Calu3 (cell line): ENCODE data around the gene KCNA10. TPM values are rescaled to one million over a fixed set of nuclear protein-coding genes. Genes with fewer than 3 reads are reported as not detected.

Experiments used
- BruUV-seq: library from RNA; stranded (reverse); fragments of 400-500 nt; replicated peaks from 2 replicates; lab custom pipeline; 2021; lab: Mats Ljungman, UMichigan
- CTCF ChIA-PET: fragments of 300-600 bp; sonication (Branson Sonifier 250); formaldehyde crosslinking; loops from one replicate; lab custom pipeline; 2022; ENCODE audit warnings: antibody characterized with exemption; lab: Charles Lee
- DNase-seq: peaks from one replicate; pipeline ENCODE4 v3.0.0; 2022
- H3K27ac Mint-ChIP-seq: one replicate; pipeline ENCODE4 v1.8.0; 2022; ENCODE audit warnings: mixed read lengths; ENCODE audit not compliant: unreplicated experiment
- H3K27me3 Mint-ChIP-seq: one replicate; pipeline ENCODE4 v1.8.0; 2022; ENCODE audit warnings: mixed read lengths; ENCODE audit not compliant: unreplicated experiment
- H3K36me3 Mint-ChIP-seq: one replicate; pipeline ENCODE4 v1.8.0; 2022; ENCODE audit warnings: mild to moderate bottlenecking, moderate library complexity, mixed read lengths; ENCODE audit not compliant: insufficient read depth, unreplicated experiment
- H3K4me1 Mint-ChIP-seq: one replicate; pipeline ENCODE4 v1.8.0; 2022; ENCODE audit warnings: mild to moderate bottlenecking, low read depth, mixed read lengths; ENCODE audit not compliant: unreplicated experiment
- H3K4me3 Mint-ChIP-seq: one replicate; pipeline ENCODE4 v1.8.0; 2022; ENCODE audit warnings: mild to moderate bottlenecking, low read depth, moderate library complexity, mixed read lengths; ENCODE audit not compliant: unreplicated experiment
- H3K9me3 Mint-ChIP-seq: one replicate; pipeline ENCODE4 v1.8.0; 2022; ENCODE audit warnings: low read depth, mixed read lengths; ENCODE audit not compliant: unreplicated experiment
- intact Hi-C: fragments of 100-400 bp; cut with micrococcal nuclease; formaldehyde crosslinking; loops from one replicate; pipeline ENCODE4 v1.10.0; 2022; ENCODE audit not compliant: unreplicated experiment
- total RNA-seq: library from RNA; stranded (reverse); gene quantifications from 2 replicates; pipeline ENCODE4 v1.2.3, GENCODE V29; 2022
- TF ChIP-seq, protein P1 (sequence below): fragments of 200-600 bp; IDR thresholded peaks from one replicate; pipeline ENCODE4 v1.8.0; 2022; ENCODE audit warnings: antibody characterized with exemption; ENCODE audit not compliant: unreplicated experiment

Gene KCNA10
- total RNA-seq, 1 experiment from 2014 or later = not detected

DNA sequence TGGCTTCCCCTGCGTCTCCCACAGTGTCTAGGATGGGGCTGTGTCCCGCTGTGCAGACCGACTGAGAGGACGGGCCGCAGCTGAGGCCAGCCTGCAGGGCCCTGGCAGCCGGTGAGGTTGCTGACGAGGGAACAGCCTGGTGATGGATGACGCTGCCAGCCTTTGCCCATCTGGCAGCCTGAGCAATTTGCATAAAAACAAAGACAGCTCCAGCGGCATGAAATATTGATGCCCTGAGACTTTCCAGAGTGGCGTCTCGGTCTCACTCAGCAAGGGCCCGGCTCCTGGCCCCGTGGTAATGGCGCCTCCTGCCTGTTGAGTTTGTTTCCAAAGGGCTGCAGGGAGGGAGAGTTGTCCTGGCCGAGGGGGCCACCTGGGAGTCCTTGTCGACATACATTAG, 19.1 kb upstream of the KCNA10 start:
- BruUV-seq = no TSS peak
- H3K4me1 Mint-ChIP-seq = no peaks in the 10 kb centered on the region
- TF ChIP-seq, protein P1, sequence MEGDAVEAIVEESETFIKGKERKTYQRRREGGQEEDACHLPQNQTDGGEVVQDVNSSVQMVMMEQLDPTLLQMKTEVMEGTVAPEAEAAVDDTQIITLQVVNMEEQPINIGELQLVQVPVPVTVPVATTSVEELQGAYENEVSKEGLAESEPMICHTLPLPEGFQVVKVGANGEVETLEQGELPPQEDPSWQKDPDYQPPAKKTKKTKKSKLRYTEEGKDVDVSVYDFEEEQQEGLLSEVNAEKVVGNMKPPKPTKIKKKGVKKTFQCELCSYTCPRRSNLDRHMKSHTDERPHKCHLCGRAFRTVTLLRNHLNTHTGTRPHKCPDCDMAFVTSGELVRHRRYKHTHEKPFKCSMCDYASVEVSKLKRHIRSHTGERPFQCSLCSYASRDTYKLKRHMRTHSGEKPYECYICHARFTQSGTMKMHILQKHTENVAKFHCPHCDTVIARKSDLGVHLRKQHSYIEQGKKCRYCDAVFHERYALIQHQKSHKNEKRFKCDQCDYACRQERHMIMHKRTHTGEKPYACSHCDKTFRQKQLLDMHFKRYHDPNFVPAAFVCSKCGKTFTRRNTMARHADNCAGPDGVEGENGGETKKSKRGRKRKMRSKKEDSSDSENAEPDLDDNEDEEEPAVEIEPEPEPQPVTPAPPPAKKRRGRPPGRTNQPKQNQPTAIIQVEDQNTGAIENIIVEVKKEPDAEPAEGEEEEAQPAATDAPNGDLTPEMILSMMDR = no peak
- no peak overlapping the region for H3K4me3 Mint-ChIP-seq
- peaks cover 82% of the 10 kb centered on the region for H3K27me3 Mint-ChIP-seq
- CTCF ChIA-PET = no interaction called here
- no peaks in the 10 kb centered on the region for H3K36me3 Mint-ChIP-seq
- H3K27ac Mint-ChIP-seq = no peak overlapping the region
- DNase-seq = no peak
- H3K9me3 Mint-ChIP-seq = no peaks in the 10 kb centered on the region
- intact Hi-C loops = no loop called here

DNA sequence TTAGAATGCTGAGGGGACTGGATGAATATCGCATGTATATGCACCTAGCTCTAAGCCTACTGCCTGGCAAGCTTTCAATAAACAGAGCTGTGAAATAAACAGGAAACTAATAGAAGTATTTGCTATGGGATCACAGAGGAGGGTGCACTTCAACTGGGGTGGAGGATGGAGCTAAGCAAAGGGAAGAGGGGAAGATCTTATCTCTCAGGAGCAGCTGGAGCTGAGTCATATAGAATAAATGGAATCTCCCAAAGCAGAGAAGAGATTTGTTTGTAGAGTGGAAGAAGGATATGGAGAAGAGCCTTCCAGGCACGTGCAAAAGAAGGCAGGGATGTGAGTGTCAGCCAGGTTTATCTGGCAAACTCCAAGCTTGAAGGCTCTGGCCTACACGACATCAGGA, 17.0 kb upstream of the KCNA10 start:
- TF ChIP-seq, protein P1 = no peak
- no peaks in the 10 kb centered on the region for H3K36me3 Mint-ChIP-seq
- intact Hi-C loops = no loop called here
- H3K27me3 Mint-ChIP-seq = peaks cover 84% of the 10 kb centered on the region
- DNase-seq = no peak
- BruUV-seq = no TSS peak
- no peak overlapping the region for H3K4me3 Mint-ChIP-seq
- no peaks in the 10 kb centered on the region for H3K9me3 Mint-ChIP-seq
- no peaks in the 10 kb centered on the region for H3K4me1 Mint-ChIP-seq
- CTCF ChIA-PET = interaction anchor here (0.9 kb wide), 1 partner anchor 21 kb away, joined by 3 read pairs; no protein-coding TSS in a partner anchor
- no peak overlapping the region for H3K27ac Mint-ChIP-seq

DNA sequence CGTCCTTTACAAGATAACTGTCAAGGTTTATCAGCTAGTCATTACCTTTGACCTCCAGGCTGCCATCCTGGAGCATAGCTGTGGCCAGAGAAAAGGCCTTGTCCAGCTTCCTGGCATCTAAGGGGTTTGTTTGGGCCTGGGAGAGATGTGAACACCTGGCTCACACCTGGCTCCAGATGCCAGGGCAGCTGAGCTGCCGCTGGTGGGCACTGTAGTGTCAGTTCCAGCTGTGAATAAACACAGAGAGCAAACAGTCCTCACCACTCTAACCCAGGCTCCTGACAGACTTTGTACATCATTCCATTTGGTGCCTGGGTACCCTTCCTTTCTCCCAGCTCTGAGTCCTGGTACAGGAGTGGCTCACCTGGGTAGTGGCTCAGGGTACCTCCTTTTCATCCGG, 14.3 kb upstream of the KCNA10 start:
- intact Hi-C loops = no loop called here
- Mint-ChIP-seq H3K27ac (no peak overlapping the region), H3K27me3 (peaks cover 88% of the 10 kb centered on the region), H3K9me3 (no peaks in the 10 kb centered on the region), H3K36me3 (no peaks in the 10 kb centered on the region), H3K4me1 (no peaks in the 10 kb centered on the region), H3K4me3 (no peak overlapping the region)
- CTCF ChIA-PET = no interaction called here
- no TSS peak for BruUV-seq
- DNase-seq = no peak
- TF ChIP-seq, protein P1 = no peak

DNA sequence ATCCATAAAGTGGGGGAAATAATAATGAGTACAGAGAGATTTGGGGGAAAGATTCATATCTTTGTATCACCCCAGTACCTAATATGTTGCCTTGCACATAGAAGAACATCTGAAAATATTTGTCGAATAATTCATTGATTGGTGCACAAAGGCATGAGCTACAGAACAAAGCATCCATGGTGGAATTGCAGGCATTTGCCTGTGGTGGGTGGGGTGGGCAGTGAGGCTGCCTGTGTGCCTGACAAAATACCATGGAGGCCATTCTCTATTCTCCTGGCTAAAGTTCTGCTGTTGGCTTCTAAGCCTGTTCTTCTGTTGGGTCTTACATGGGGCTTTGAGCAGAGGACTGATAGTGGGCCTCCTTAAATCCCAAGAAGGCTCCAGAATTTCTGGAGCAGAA, 10.0 kb upstream of the KCNA10 start:
- no TSS peak for BruUV-seq
- DNase-seq = no peak
- CTCF ChIA-PET = no interaction called here
- H3K4me3 Mint-ChIP-seq = no peak overlapping the region
- no peaks in the 10 kb centered on the region for H3K9me3 Mint-ChIP-seq
- intact Hi-C loops = no loop called here
- H3K4me1 Mint-ChIP-seq = peaks cover 6% of the 10 kb centered on the region
- H3K36me3 Mint-ChIP-seq = no peaks in the 10 kb centered on the region
- peaks cover 87% of the 10 kb centered on the region for H3K27me3 Mint-ChIP-seq
- TF ChIP-seq, protein P1 = no peak
- H3K27ac Mint-ChIP-seq = no peak overlapping the region
